ENCODE results near the gene ST6GAL1.
"Not testable (repeated sequence)": the region's sequence is repeated elsewhere in the genome, so short reads cannot be mapped to it uniquely, and the experiment has no call there.

The ST6GAL1 gene

DNA sequence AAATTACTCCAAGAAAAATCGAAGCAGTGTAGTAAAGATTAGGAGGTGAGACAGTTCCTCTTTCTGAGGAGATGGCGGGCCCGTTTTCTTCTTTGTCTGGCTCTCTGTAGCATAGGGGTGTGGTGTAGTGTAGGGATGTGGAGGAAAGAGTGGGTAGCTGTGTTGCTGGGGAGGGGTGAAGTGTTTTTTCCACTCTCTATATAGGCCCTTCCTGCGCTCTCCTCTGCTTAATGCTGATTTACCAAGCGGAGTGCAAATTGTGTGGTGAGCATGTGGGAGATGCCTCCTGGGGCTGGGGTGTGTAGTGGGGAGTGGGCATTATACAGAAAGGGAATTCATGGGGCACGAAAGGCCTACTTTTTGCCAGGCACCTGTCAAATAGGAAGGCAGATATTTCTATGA, 94.9 kb downstream of the ST6GAL1 start:
- no peak for DNase-seq

DNA sequence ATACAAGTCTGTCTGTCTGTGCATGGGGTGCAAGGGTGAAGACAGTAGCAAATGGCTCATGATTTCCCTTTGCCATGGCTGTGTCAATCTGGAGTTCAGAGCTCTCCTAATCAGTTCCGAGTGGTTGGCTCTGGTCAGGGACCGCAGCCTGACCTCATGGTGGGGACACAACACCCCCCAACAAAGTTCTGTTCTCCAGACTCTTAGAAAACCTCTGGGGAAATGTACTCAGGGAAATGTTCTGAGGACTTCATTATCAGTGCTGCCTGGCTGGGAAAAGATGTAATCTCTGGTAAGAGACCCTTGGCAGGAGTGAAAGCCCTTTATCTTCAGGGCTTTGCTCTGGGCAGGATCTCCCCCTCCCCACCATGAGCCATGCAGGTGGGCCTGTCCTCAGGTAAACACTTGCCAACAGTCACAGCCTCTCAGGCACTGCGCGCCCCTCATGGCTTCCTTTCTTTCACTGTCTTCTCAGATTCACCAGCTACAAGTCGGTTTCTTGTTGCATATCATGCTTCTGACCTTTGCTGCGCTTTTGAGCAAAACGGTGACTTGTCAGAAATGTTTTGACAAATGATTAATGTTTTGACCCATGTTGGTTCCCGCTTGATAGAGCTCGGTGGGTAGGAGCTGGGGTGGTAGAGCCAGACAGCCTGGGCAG, 95.5 kb downstream of the ST6GAL1 start:
- no peak for DNase-seq

DNA sequence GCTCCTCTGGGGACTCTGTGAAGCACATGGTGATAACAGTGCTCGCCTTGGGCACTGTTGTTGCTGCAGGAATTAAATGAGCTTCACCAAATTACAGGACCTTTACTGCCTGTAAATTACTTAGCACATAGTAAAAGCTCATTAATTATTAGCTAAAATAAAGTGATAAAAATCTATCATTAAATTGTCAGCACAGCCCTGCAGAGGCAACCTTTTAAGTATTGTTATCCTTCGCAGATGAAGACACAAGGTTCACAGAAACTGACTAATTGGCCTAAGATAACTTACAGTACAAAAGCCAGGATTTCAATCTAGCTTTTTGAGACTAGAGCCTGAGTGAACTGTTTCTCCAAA, 96.0 kb downstream of the ST6GAL1 start:
- DNase-seq: no peak

DNA sequence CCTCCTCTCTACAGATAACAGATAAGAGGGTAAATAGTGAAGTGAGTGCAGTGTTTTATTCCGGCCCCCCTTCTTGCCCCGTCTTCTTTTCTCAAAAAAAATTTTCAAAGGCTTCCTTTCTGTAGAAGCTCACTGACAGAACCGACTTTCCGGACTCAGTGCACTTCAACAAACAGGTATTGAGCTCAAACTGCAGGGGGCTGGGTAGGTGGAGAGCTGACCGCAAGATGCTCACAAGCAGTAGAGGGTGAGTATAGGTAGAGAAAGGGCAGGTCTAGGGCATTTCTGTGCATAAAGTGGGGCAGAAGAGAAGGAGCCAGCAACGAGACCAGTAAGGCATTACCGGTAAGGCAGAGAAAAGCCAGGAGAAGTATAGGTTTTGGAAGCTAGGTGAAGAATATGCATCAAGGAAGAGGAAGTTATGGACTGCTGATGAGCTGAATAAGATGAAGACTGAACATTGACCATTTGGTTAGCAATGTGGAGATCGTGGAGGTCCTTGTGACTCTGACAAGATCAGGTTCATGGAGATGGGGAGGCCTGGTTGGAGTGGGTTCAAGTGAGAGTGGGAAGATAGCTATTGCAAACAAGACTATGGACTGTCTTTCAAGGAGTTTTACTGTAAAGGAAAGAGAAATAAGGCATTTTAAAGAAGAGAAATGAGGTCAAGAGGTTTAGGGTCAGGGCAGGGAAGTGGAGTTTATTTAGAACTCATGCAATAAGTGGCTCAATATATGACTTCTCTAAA, 97.4 kb downstream of the ST6GAL1 start:
- DNase-seq: no peak

DNA sequence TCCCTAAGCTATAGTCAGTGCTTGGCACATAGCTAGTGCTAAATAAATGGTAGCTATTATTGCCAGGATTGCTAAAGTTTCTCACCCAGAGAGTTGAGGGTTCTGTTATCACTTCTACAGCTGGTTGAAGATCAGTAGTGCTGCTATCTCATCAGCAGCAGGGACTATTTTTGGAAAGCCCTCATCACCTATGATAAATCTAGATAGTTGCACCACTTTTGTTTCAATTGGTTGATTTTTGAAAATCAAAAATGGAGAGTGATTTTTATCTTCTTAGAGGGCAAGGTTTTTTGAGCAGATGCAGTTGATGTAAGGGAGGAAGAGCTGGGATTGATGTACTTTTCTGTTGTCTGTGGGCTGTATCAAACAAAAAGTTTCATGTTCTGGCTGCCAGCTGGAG, 101.6 kb downstream of the ST6GAL1 start:
- DNase-seq: no peak

DNA sequence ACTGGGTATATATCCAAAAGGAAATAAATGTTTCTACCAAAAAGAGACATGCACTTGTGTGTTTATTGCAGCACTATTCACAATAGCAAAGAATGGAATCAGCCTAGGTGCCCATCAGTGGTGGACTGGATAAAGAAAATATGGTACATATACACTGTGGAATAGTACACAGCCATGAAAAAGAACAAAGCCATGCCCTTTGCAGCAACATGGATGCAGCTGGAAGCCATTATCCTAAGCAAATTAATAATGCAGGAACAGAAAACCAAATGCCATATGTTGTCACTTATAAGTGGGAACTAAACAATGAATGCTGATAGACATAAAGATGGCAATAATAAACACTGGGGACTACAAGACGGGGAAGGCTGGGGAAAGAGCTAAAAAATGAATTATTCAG, 106.1 kb downstream of the ST6GAL1 start:
- no peak for DNase-seq

DNA sequence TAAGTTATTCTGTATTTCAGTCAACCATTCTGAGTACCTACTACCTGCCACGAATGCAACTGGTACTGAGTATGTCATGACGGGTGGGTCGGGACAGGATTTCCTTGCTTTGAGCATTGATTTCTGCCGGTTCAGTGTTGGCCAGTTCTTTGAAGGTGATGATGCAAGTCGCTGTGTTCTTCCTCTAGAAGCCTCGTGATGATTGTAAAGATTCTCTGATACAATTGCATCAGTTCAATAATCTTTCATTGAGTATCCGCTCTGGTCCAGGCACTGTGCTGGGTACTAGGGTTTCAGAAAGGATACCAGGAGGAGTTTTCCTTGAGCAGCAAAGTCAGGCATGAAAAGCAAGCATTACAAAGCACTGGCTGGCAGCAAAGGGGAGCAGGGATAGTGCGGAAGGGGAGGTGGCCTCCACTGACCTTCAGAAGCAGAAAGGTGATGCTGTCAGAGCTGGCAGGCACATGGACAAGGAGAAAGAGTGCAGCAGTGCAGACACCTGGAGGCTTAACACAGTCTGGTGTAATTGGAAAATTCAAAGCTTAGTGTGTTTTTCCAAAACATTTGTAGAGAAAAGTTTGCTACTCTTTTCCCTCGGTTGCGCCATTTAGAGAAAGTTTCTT, 108.9 kb downstream of the ST6GAL1 start:
- no peak for DNase-seq

DNA sequence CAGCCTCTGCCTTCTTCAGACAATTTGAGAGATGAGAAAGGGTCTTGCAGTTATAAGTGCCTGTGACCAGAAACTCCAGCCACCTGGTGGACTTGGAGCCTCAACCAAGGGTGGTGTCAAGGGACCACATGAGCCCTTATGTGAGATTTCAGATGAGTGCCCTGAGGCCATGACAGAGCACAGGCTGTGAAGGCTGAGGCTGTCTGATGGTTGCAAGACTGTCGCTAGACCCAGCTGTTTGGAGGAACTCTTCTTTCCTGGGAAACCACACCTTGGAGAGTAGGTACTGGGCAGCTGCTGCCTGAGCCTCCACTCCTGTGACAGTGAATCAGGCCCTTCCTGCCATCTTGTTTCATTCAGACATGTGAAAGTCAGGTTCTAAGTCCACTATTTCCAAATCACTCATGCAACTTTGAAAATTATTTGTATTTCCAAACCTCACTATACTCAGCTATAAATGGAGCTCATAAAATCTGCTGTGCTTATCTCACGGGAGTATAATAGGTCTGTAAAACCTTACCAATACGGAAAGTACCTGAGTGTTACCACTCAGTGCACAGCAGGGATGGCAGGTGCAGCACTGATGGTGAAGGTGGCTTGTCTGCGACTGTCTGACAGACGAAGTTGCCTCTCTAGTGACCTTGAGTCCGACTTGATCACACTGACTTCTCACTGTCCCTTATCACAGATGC, 109.5 kb downstream of the ST6GAL1 start:
- no peak for DNase-seq

DNA sequence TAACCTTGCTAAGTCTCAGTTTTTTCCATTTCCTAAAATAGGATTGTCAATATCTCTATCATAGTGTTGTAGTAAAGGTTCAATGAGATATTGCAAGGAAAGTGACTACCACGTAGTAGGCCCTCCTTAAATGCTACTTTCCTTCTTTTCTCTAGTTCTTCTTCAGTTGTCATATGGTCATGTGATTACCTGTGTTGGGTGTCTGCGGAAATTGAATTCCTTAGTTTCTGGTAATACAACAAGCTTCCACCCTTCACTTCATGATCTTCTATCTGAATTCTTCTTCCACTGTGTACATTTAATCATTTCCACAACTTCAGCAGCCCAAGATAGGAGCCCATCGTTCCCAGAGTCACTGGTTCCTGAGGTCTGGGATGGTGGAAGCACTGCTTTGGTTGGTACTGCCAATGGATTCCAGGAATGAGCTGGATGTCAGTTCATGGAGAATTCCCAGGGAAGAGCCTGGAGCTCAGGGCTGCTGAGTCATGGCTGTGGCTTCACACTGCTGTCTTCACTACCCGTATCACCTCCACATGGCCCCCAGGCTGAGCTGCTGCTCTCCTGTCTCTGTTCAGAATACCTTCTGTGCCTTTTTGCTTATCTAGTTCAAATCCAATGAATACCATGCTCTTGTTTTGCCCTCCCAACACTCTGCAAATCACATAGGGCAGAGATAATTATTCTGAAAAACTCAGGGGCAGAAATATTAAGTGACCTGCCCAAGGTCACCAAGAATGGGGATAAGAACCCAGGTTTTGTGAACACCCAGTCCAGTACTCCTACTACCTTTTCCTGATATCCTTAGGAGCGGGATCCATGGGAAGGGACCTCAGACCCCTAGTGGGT, 110.4 kb downstream of the ST6GAL1 start:
- no peak for DNase-seq

DNA sequence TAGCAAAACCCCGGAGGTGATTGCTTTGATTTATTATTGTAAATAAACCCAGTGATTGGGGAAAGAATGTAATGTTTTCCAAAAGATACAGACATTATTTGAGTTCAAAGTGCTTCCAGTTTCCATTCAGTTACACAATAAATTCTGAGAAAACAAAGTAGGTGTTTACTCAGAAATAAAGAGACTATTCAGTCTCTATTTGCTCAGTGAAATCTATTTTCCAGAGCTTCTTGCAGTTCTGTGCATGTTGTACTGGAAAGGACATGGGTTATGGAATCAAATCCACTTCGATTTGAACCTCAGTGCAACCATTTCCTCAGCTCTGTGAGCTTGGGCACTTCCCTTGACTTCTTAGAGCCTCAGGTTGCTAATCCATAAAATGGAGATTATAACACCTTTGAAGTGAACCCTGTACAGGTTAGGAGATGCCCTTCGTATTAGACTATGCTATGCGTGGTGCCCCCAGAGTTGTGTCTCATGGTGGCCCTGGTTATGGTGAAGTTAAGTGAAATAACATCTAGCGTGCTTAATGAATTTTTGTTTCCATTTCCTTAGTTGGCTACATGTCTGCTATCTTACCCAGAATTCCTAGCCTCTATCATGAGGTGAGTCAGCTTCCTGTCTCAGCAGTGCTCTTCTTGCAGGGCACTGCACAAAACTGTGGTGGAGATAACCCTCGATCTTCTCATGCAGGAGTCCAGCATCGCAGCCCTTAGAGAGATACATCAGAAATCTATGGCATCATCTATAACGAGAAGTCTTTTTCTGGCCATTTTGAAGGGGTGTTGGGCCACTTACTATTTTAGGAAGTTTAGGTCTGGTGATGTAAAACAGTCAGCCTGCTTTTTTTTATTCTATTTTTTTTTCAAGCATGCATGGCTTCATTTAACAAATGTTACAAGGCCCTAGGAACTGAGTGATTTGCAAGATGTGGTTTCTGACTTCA, 111.3 kb downstream of the ST6GAL1 start:
- no peak for DNase-seq

DNA sequence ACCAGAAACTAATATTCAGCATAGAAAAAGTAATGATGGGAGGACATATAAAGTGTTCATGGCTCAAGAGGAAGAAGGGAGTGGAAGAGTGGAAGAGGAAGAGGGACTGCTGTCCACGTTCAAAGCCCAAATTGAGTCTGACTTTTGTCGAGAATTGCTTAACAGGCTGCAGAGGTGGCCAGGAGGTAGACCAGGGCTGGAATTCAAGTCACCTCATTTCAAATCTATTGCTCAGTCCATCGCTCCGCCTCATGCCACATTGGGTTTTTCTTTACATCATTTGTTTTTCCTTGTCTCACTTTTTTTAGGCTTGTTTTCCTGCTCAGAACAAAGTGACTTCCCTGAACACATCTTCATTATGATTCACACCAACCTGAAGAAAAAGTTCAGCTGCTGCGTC, 112.0 kb downstream of the ST6GAL1 start:
- DNase-seq: no peak

DNA sequence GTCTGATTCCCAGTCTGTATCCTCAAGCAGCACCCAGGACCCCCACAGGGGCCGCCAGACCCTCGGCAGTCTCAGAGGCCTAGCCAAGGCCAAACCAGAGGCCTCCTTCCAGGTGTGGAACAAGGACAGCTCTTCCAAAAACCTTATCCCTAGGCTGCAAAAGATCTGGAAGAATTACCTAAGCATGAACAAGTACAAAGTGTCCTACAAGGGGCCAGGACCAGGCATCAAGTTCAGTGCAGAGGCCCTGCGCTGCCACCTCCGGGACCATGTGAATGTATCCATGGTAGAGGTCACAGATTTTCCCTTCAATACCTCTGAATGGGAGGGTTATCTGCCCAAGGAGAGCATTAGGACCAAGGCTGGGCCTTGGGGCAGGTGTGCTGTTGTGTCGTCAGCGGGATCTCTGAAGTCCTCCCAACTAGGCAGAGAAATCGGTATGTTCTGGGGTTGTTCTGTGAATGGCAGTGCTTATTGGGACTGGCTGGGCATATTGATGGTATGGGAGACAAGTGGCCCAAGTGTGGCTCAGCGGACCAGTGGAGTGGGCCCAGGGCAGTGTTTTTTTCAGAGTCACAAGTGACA, 112.6 kb downstream of the ST6GAL1 start:
- no peak for DNase-seq

DNA sequence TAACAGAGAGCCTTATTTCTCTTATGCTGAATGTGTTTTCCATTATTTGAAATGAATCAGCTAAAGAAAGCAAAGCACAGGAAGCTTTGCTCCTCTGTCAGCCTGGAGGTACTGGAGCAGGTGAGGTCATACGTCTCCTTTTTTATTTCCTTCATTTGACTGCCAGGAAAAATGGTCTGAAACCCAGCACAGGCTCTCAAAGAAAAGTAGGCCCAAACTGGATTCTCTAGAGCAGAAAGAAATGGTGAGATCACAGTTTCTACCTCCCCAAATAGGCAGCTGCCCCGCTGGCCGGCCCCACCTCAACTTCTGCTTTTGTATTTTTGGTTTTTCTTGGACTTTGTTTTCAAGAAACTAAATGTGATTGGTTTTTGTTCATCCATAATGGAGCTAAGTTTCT, 113.9 kb downstream of the ST6GAL1 start:
- no peak for DNase-seq

DNA sequence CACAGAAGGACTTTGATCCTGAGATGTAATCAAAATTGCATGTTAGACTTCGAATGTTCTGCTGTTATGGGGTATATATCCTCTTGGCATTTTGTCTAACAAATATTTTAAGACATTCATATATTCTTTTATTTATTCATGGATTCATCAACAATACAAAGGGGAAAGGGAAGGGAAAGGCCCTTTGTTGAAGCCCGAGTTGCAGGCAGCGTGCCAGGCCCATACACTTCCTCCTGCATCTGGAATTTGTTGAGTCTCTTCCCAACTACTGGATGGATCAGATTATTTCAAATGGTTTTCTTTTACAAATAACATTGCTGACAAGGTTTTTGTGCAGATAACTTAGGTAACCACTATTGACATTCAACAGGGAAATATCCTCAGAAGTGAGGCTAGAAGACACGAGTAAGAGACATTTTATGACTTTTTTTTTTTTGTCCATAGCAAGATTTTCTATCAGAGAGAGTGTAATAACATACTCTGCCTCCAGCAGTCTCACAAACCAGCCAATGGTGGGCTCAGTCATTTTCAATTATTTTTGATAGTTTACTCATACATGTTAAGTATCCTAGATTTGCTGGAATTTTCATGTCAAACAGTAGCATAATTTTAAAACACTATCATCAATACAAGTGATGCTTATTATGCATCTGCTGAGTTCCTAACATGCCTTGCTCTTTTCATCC, 114.7 kb downstream of the ST6GAL1 start:
- DNase-seq: no peak

DNA sequence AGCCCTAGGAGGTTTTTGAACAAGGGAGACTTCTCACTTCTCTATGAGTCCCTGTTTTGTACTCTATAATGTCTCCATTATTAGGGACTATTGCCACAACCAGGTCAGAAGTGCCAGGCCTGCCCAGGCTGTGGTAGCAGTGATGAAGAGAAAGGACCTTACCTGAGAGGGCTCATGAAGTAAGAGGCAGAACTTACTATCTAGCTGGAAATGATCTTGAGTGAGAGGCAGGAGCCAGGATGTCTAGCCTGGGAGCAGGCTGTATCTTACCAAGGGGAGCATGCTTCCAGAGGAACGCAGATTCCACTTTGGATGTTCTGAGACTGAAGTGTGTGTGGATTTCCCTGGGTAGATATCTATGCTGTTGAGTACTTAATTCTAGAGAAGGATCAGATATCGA, 115.7 kb downstream of the ST6GAL1 start:
- no peak for DNase-seq

DNA sequence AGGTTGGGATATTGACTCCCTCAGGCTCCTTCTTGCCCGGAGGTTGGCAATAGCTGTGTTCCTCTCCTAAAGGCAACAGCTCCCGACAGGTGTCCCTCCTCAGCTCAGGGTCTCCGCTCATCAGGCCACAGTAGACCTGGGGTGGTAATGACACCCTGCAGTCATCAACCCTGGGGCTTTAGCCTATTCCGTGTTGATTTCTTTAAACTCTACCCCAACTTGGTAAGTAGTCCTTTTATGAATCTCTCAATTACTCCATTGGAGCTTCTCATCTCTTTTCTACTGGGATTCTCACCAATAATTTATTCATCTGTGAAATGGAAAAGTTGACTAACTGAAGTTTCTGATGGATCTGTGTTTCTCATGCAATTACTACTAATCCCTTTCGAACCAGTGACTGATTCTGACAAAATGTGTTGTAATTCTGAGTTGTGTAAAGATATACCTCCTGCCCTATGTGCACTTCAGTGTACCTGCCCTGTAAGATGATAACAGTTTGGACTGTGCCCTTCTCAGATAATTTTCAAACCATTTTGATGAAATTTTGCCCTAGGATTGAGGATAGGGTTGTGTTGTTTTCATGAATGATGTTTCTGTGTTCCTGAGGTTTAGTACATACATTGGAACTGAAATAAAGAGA, 119.3 kb downstream of the ST6GAL1 start:
- DNase-seq: no peak

DNA sequence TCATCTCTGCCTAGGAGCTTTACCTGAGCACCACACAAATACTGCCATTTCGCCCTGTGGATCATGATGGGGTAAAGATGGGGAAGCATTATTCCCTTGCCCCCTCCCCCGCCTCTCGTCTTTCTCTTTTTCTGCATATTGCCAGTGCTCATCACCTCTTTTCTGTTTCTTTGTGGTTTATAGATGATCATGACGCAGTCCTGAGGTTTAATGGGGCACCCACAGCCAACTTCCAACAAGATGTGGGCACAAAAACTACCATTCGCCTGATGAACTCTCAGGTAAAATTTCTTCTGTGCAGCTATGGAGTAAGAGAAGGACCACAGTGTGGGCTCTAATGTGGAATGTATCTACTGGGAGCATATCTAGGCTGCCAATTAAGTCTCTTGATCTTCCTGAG, 120.7 kb downstream of the ST6GAL1 start:
- DNase-seq: no peak

DNA sequence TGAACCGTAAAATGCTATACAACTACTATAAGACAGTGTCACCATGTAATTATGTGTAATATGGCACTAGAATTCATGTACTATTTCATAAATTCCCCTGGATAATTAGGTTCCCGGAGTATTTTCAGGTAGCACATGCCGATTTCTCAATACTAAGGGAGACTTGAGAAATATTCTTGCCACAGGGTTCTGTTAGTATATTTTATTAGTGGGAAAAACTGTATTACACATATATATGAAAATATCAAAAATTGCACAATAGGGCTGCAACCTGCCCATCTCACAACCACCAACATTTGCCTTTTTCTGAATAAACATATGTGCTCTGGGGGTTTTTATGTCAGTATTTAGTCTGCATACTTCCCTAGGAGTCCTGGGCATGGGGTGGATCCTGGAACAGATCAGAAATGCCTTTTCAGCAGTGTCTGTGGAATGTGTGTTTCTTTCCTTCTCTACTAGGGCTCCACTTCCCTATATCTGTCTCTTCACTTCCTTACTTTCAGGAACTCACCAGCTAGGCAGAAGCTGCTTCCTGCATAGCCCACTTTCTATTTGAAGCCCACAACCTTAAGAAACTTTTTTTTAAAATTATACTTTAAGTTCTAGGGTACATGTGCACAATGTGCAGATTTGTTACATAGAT, 121.5 kb downstream of the ST6GAL1 start:
- no peak for DNase-seq

DNA sequence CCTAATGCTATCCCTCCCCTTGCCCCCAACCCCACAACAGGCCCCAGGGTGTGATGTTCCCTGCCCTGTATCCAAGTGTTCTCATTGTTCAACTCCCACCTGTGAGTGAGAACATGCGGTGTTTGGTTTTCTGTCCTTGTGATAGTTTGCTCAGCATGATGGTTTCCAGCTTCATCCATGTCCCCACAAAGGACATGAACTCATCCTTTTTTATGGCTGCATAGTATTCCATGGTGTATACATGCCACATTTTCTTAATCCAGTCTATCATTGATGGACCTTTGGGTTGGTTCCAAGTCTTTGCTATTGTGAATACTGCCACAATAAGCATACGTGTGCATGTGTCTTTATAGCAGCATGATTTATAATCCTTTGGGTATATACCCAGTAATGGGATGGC, 122.1 kb downstream of the ST6GAL1 start:
- DNase-seq: not testable (repeated sequence)

DNA sequence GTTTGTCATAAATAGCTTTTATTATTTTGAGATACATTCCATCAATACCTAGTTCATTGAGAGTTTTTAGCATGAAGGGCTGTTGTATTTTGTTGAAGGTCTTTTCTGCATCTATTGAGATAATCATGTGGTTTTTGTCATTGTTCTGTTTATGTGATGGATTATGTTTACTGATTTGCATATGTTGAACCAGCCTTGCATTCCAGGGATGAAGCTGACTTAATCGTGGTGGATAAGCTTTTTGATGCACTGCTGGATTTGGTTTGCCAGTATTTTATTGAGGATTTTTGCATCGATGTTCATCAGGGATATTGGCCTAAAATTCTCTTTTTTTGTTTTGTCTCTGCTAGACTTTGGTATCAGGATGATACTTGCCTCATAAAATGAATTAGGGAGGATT, 124.1 kb downstream of the ST6GAL1 start:
- not testable (repeated sequence) for DNase-seq
